ENCODE results near the gene WDR7. TPM values are rescaled to one million over a fixed set of nuclear protein-coding genes. Genes with fewer than 3 reads are reported as not detected.

Gene WDR7
- total and polyA plus RNA-seq, 9 of the 15 experiments (the other 6 are each of a cell fraction or from before 2014, with no cell fraction given): 1.4 to 9.4 (median 5.3) TPM

DNA sequence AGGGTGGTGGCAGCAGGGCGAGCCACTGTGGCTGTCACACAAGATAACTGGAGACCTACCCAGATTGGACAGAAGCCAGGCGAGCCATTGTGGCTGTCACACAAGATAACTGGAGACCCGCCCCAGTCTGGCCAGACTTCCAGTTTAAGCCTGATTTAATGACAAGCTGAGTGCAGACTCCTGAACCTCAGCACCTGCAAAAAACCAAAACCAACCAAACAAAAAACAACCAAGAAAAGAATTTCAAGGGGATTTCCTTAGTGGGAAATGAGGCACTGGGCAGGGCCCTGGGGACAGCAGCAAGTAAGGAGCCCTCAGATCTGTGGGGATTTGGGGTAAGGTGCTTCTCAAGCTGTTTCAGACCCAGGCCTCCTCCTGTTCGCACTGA is 400.5 kb downstream of the WDR7 start (continued):
- TF ChIP-seq CAMTA2 (CRISPR knock-in tag; conservative IDR thresholded peaks at IDR 0.05): no peak
- no peak for TF ChIP-seq ZNF212 (CRISPR knock-in tag; IDR thresholded peaks at IDR 0.05)
- TF ChIP-seq ELF2 (CRISPR knock-in tag; IDR thresholded peaks at IDR 0.05): no peak
- no peak for TF ChIP-seq SMC3 (conservative IDR thresholded peaks at IDR 0.05; ENCODE audit: insufficient read depth, low read depth, low read length)
- peak; percentile 57; the same call in 1 of the 2 replicates for TF ChIP-seq SMARCE1 (IDR thresholded peaks at IDR 0.05)
- no peak for TF ChIP-seq CHD2 (IDR thresholded peaks at IDR 0.05; ENCODE audit: low read depth, low read length)
- TF ChIP-seq SIN3B (IDR thresholded peaks at IDR 0.05; ENCODE audit: low read depth): no peak
- TF ChIP-seq NRF1 (conservative IDR thresholded peaks at IDR 0.05 in 1 of 2, IDR thresholded peaks at IDR 0.05 in 1 of 2): no peak
- no peak for TF ChIP-seq HMG20B (CRISPR knock-in tag; IDR thresholded peaks at IDR 0.05)
- TF ChIP-seq ZNF407 (IDR thresholded peaks at IDR 0.05; ENCODE audit: low read depth): no peak
- TF ChIP-seq POLR2AphosphoS5 (IDR thresholded peaks at IDR 0.05; ENCODE audit: control insufficient read depth, insufficient read depth, low read depth, low read length): peak; percentile 63; the same call in 1 of the 2 replicates
- no peak for TF ChIP-seq ZKSCAN1 (IDR thresholded peaks at IDR 0.05; ENCODE audit: low read depth, low read length)
- no peak for TF ChIP-seq BHLHE40 (IDR thresholded peaks at IDR 0.05; ENCODE audit: low read length)
- TF ChIP-seq CCNT2 (IDR thresholded peaks at IDR 0.05; ENCODE audit: borderline replicate concordance, extremely low read depth, insufficient read length, low read depth, low read length): peak; percentile 74
- TF ChIP-seq CBFA2T3 (IDR thresholded peaks at IDR 0.05): peak; percentile 93
- TF ChIP-seq SREBF2 (CRISPR knock-in tag; IDR thresholded peaks at IDR 0.05): no peak
- TF ChIP-seq ATF4 (CRISPR knock-in tag; IDR thresholded peaks at IDR 0.05): no peak
- TF ChIP-seq GATAD2B (IDR thresholded peaks at IDR 0.05; ENCODE audit: borderline replicate concordance): no peak
- no peak for TF ChIP-seq HNRNPH1 (optimal IDR thresholded peaks at IDR 0.05; ENCODE audit: low read depth, low read length)
- TF ChIP-seq BACH1 (tag; IDR thresholded peaks at IDR 0.05): no peak
- TF ChIP-seq MYNN (IDR thresholded peaks at IDR 0.05): peak; percentile 43; the same call in 1 of the 2 replicates
- no peak for TF ChIP-seq MYNN (CRISPR knock-in tag; IDR thresholded peaks at IDR 0.05)
- no peak for TF ChIP-seq EGR1 (conservative IDR thresholded peaks at IDR 0.05)
- no peak for TF ChIP-seq ZNF324 (CRISPR knock-in tag; IDR thresholded peaks at IDR 0.05)
- no peak for TF ChIP-seq SRSF9 (IDR thresholded peaks at IDR 0.05; ENCODE audit: borderline replicate concordance, low read depth, low read length)

Measured in K562 (cell line).